Rectal smooth muscle tissue (tissue), 1 donor: ENCODE results near the gene PHF3.

Source experiments
- H3K27ac ChIP-seq: one replicate; pipeline ENCODE4 v1.7.0; 2013; ENCODE audit warnings: low read depth, low read length, inconsistent platforms
- H3K27me3 ChIP-seq: one replicate; pipeline ENCODE4 v1.7.0; 2013; ENCODE audit warnings: low read length; ENCODE audit not compliant: control insufficient read depth, insufficient read depth
- H3K36me3 ChIP-seq: one replicate; pipeline ENCODE4 v1.7.0; 2013; ENCODE audit warnings: low read length; ENCODE audit not compliant: control insufficient read depth, insufficient read depth
- H3K4me1 ChIP-seq: one replicate; pipeline ENCODE4 v1.7.0; 2013; ENCODE audit warnings: low read length; ENCODE audit not compliant: control insufficient read depth, insufficient read depth
- H3K4me3 ChIP-seq: one replicate; pipeline ENCODE4 v1.7.0; 2013; ENCODE audit warnings: low read length
- H3K9ac ChIP-seq: one replicate; pipeline ENCODE4 v1.7.0; 2013; ENCODE audit warnings: low read length

Gene PHF3, protein sequence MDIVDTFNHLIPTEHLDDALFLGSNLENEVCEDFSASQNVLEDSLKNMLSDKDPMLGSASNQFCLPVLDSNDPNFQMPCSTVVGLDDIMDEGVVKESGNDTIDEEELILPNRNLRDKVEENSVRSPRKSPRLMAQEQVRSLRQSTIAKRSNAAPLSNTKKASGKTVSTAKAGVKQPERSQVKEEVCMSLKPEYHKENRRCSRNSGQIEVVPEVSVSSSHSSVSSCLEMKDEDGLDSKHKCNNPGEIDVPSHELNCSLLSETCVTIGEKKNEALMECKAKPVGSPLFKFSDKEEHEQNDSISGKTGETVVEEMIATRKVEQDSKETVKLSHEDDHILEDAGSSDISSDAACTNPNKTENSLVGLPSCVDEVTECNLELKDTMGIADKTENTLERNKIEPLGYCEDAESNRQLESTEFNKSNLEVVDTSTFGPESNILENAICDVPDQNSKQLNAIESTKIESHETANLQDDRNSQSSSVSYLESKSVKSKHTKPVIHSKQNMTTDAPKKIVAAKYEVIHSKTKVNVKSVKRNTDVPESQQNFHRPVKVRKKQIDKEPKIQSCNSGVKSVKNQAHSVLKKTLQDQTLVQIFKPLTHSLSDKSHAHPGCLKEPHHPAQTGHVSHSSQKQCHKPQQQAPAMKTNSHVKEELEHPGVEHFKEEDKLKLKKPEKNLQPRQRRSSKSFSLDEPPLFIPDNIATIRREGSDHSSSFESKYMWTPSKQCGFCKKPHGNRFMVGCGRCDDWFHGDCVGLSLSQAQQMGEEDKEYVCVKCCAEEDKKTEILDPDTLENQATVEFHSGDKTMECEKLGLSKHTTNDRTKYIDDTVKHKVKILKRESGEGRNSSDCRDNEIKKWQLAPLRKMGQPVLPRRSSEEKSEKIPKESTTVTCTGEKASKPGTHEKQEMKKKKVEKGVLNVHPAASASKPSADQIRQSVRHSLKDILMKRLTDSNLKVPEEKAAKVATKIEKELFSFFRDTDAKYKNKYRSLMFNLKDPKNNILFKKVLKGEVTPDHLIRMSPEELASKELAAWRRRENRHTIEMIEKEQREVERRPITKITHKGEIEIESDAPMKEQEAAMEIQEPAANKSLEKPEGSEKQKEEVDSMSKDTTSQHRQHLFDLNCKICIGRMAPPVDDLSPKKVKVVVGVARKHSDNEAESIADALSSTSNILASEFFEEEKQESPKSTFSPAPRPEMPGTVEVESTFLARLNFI (N-terminal part only)

DNA sequence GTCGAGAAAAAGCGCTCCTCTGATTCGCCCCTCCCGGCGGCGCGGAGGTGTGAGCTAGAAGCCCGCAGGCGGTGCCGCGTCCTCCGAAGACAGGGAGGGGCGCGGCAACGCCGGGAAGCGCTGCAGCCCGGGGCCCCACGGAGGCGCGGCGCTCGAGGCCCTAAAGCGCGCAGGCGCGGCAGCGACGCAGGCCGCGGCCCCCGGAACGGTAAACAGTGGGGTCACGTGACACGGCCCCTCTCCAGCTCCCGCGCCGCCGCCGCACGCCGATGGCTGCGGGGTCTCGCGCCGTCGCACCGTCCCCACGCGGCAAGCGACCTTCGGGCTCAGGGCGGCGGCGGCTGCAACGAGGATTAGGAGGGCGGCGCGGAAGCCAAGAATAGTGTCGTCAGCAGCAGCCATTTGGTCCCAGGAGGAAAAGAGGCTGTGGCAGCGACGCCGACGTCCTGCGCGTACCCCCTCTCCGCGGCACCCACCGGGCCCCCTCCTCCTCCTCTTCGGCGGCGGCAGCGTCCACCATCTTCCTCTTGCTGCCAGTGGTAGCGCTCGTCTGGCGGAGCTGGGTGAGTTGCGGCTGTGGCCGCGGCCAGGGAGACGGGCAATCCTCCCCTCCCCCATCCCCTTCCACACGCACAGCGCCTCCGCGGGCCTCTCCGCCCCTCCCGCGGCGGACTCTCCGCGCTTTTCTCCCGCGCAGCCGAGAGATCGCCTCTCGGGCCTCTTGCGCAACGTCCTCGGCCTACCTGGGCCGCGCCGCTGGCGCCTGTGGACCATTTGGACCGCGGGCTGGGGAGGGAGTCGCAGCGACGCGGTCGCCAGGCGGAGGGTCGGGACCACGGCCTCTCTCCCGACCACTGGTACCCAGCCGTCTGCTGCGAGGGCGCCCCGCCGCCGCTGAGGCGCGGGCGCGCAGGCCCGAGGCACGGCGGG, at the start of gene PHF3:
PHF3 (plus strand) TSS at position 215 of the 930 bp plus-strand sequence. CDS start 10,750 bp downstream, outside the sequence.
- H3K4me3 ChIP-seq, result peak within 1 kb of the TSS; percentile 93
- H3K27me3 ChIP-seq, result no peaks in the 10 kb centered on the region
- H3K4me1 ChIP-seq, result peaks cover 13% of the 10 kb centered on the region
- peak within 1 kb of the TSS; percentile 93 for H3K27ac ChIP-seq
- H3K9ac ChIP-seq, result peak within 1 kb of the TSS; percentile 86
- no peaks in the 10 kb centered on the region for H3K36me3 ChIP-seq

- H3K27ac ChIP-seq, result no peak overlapping the region
- no peaks in the 10 kb centered on the region for H3K27me3 ChIP-seq
- H3K36me3 ChIP-seq, result no peaks in the 10 kb centered on the region
- H3K4me1 ChIP-seq, result no peaks in the 10 kb centered on the region
- no peak overlapping the region for H3K9ac ChIP-seq
- no peak overlapping the region for H3K4me3 ChIP-seq
These were observed 45.6 kb upstream of the PHF3 start for GRCh38 chr6:63589952-63590411.

GRCh38 chr6:63592886-63593285, 42.7 kb upstream of the PHF3 start:
- H3K27me3 ChIP-seq, result no peaks in the 10 kb centered on the region
- H3K4me1 ChIP-seq, result no peaks in the 10 kb centered on the region
- no peaks in the 10 kb centered on the region for H3K36me3 ChIP-seq
- H3K9ac ChIP-seq, result no peak overlapping the region
- H3K27ac ChIP-seq, result no peak overlapping the region
- no peak overlapping the region for H3K4me3 ChIP-seq

DNA sequence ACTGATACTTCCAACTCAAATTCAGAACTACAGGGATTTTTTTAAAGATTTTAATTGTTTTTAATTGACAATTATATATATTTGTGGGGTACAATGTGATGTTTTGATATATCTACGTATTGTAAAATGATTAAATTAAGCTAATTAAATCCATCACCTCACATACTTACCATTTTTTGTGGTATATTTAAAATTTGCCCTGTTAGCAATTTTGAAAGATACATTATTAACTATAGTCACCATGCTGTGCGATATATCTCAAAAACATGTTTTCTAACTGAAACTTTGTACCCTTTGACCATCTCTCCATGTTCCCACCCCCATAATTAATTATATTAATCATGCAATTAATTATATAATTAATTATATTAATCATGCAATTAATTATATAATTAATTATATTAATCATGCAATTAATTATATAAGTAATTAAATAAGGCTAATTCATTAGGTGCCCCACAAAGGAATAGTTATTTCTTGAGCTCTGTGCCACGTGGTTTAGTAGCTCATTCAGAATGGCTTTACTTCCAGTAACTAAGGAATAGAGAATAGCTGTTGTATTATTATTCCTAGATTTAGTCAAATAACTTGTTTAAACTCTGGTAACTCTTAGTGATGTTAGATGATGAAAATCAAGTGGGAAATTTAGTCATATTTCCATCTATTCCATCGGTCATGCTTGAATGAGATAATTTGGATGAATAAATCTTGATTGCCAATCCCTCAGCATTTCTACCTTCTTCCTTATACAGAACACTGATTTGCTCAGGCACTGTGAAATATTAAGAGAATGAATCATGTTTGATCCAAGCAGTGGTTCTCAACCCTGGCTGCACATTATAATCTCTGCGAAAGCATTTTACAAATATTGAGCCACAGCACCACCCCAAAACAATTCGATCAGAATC, 38.2 kb upstream of the PHF3 start:
- H3K4me3 ChIP-seq, result peak overlapping the region; percentile 85
- no peaks in the 10 kb centered on the region for H3K27me3 ChIP-seq
- H3K9ac ChIP-seq, result no peak overlapping the region
- H3K36me3 ChIP-seq, result no peaks in the 10 kb centered on the region
- H3K4me1 ChIP-seq, result no peaks in the 10 kb centered on the region
- H3K27ac ChIP-seq, result no peak overlapping the region

- Histone ChIP-seq H3K27ac (no peak overlapping the region), H3K4me1 (no peaks in the 10 kb centered on the region), H3K36me3 (no peaks in the 10 kb centered on the region), H3K9ac (no peak overlapping the region), H3K27me3 (no peaks in the 10 kb centered on the region), H3K4me3 (peak overlapping the region; percentile 85)
These were observed 37.3 kb upstream of the PHF3 start for GRCh38 chr6:63598049-63599036.

DNA sequence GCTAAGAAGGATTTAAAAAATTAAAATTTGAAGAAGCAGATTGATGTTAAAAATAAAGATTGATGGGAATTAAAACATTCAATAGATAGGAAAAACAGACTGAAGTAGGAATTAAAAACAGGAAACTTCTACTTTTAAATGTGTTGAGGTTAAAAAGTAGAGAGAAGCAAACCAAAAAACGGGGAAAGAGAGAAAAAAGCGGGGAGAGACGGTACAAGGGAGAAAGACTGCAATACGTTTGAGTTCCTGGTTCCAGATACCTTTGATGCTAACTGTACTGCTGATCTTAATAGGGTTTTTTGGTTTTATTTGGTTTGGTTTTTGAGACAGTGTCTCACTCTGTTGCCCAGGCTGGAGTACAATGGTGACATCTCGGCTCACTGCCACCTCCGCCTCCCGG, 36.4 kb upstream of the PHF3 start:
- Histone ChIP-seq H3K4me3 (no peak overlapping the region), H3K36me3 (no peaks in the 10 kb centered on the region), H3K9ac (no peak overlapping the region), H3K27ac (no peak overlapping the region), H3K27me3 (no peaks in the 10 kb centered on the region), H3K4me1 (no peaks in the 10 kb centered on the region)

DNA sequence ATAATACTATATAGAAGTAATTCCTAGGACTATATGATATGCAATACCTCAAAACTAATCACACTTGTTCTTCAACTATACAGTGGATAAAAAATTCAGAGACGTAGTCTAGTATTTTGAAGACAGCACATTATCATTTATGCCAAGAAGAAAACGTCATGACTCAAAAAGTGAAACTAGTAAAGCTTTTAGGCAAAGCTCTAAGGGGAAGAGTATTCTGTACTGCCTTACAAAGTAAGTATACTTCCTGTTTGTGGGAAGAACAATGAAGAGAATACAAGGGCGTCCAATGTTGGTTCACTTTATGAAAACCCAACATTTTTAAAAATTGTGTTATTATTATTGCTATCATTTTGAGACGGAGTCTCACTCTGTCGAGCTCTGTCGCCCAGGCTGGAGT, 35.5 kb upstream of the PHF3 start:
- Histone ChIP-seq H3K27ac (no peak overlapping the region), H3K36me3 (no peaks in the 10 kb centered on the region), H3K27me3 (no peaks in the 10 kb centered on the region), H3K4me3 (no peak overlapping the region), H3K4me1 (no peaks in the 10 kb centered on the region), H3K9ac (no peak overlapping the region)

GRCh38 chr6:63609231-63609630, 26.4 kb upstream of the PHF3 start:
- H3K4me3 ChIP-seq, result no peak overlapping the region
- no peaks in the 10 kb centered on the region for H3K27me3 ChIP-seq
- H3K36me3 ChIP-seq, result no peaks in the 10 kb centered on the region
- H3K27ac ChIP-seq, result no peak overlapping the region
- H3K4me1 ChIP-seq, result no peaks in the 10 kb centered on the region
- no peak overlapping the region for H3K9ac ChIP-seq

DNA sequence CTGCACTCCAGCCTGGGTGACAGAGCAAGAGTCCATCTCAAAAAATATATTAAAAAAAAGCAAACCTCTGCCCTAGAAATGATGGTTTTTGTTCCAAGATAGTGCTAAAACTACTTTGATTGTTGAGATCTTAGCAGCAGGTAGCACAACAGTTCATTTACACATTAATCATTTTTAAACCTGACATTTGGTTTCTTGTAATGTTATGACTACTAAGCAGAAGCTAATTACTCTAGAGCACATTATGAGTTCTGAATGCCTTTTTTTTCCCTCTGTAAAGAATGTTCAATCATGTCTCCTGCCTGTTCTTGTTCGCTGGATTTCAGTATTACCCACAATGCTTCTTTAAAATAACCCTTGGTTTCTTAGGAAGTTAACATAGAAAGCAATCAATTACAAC, 24.7 kb upstream of the PHF3 start:
- Histone ChIP-seq H3K36me3 (no peaks in the 10 kb centered on the region), H3K27me3 (no peaks in the 10 kb centered on the region), H3K9ac (no peak overlapping the region), H3K27ac (no peak overlapping the region), H3K4me1 (no peaks in the 10 kb centered on the region), H3K4me3 (no peak overlapping the region)

DNA sequence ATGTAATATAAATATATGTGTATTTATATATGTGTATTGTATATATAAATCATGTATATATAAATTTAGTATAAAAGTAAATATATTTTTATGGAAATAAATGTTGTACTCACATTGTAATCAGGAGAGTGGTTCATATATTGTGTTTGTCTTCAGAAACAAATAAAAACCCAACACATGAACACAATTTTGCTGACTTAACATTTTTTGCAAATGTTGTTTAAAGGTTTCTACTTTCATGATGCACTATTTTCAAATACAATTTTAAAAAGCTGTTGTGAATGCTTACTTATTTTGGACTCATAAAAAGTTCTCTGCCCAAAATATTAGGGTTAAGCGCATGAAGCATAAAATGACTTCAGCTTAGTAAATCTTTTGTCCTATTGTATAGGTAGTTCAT, 24.0 kb upstream of the PHF3 start:
- H3K27ac ChIP-seq, result no peak overlapping the region
- no peak overlapping the region for H3K4me3 ChIP-seq
- no peak overlapping the region for H3K9ac ChIP-seq
- no peaks in the 10 kb centered on the region for H3K4me1 ChIP-seq
- no peaks in the 10 kb centered on the region for H3K27me3 ChIP-seq
- H3K36me3 ChIP-seq, result no peaks in the 10 kb centered on the region
